SU-DHL-6 (cell line): Measurements from ENCODE around the gene DGKH.

Experiments used
- H2AFZ ChIP-seq: fragments of 200-600 bp; sonication (generic); 2 replicates; pipeline ENCODE4 v1.6.1; 2014; ENCODE audit warnings: low read depth, mild to moderate bottlenecking, moderate library complexity, mixed read lengths, antibody characterized with exemption, low read length; ENCODE audit not compliant: severe bottlenecking
- H3F3A ChIP-seq: fragments of 200-600 bp; shearing (Covaris generic); 2 replicates; pipeline ENCODE4 v1.6.0; 2016; ENCODE audit warnings: antibody characterized with exemption, mild to moderate bottlenecking; ENCODE audit not compliant: insufficient read depth
- H3K27ac ChIP-seq: fragments of 200-600 bp; sonication (generic); 2 replicates; pipeline ENCODE4 v1.5.1; 2016; ENCODE audit warnings: low read depth, mild to moderate bottlenecking, low read length, moderate library complexity, mixed read lengths
- H3K27me3 ChIP-seq: fragments of 200-600 bp; sonication (generic), shearing (Covaris generic); 2 replicates; pipeline ENCODE4 v1.6.0; 2014; ENCODE audit warnings: mild to moderate bottlenecking, low read length
- H3K36me3 ChIP-seq: fragments of 200-600 bp; sonication (generic); 2 replicates; pipeline ENCODE4 v1.6.1; 2014; ENCODE audit warnings: mild to moderate bottlenecking, low read length, mixed read lengths
- H3K4me2 ChIP-seq: fragments of 300-600, 200-600 bp; shearing (Covaris generic), sonication (generic); 2 replicates; pipeline ENCODE4 v1.6.0; 2014; ENCODE audit warnings: low read length, low read depth, mild to moderate bottlenecking; ENCODE audit not compliant: poor library complexity, severe bottlenecking
- H3K4me3 ChIP-seq: fragments of 200-600 bp; sonication (generic); 2 replicates; pipeline ENCODE4 v1.5.1; 2014; ENCODE audit warnings: antibody characterized with exemption, low read length, mild to moderate bottlenecking, mixed read lengths; ENCODE audit not compliant: insufficient read depth, poor library complexity, severe bottlenecking
- H3K79me2 ChIP-seq: fragments of 200-600 bp; sonication (generic); 2 replicates; pipeline ENCODE4 v1.6.1; 2014; ENCODE audit warnings: mild to moderate bottlenecking, low read length, moderate library complexity; ENCODE audit not compliant: insufficient read depth
- H3K9ac ChIP-seq: fragments of 200-600 bp; sonication (generic); 2 replicates; pipeline ENCODE4 v1.7.0; 2014; ENCODE audit warnings: mild to moderate bottlenecking, low read length
- H3K9me2 ChIP-seq: fragments of 200-600 bp; sonication (generic); replicated peaks from 2 replicates; pipeline ENCODE4 v1.6.1; 2014; ENCODE audit warnings: low read length; ENCODE audit not compliant: insufficient read depth
- H3K9me3 ChIP-seq: fragments of 200-600 bp; sonication (generic); 2 replicates; pipeline ENCODE4 v1.6.1; 2014; ENCODE audit warnings: low read length, mixed read lengths; ENCODE audit not compliant: insufficient read depth
- H4K20me1 ChIP-seq: fragments of 200-600 bp; sonication (generic); 2 replicates; pipeline ENCODE4 v1.6.1; 2014; ENCODE audit warnings: low read depth, mild to moderate bottlenecking, antibody characterized with exemption, low read length, moderate library complexity, mixed read lengths
- EZH2phosphoT487 ChIP-seq: fragments of 200-600 bp; sonication (generic), shearing (Covaris generic); conservative IDR thresholded peaks from 2 replicates; pipeline ENCODE4 v1.6.1; 2018; ENCODE audit warnings: mild to moderate bottlenecking, antibody characterized with exemption, low read length, moderate library complexity, mixed read lengths
- TF ChIP-seq, protein P1 (sequence below): fragments of 200-600 bp; sonication (generic); IDR thresholded peaks from one replicate; pipeline ENCODE4 v1.5.1; 2017; ENCODE audit warnings: antibody characterized with exemption, mild to moderate bottlenecking, low read length, moderate library complexity; ENCODE audit not compliant: insufficient read depth, poor library complexity, severe bottlenecking

Gene DGKH

DNA sequence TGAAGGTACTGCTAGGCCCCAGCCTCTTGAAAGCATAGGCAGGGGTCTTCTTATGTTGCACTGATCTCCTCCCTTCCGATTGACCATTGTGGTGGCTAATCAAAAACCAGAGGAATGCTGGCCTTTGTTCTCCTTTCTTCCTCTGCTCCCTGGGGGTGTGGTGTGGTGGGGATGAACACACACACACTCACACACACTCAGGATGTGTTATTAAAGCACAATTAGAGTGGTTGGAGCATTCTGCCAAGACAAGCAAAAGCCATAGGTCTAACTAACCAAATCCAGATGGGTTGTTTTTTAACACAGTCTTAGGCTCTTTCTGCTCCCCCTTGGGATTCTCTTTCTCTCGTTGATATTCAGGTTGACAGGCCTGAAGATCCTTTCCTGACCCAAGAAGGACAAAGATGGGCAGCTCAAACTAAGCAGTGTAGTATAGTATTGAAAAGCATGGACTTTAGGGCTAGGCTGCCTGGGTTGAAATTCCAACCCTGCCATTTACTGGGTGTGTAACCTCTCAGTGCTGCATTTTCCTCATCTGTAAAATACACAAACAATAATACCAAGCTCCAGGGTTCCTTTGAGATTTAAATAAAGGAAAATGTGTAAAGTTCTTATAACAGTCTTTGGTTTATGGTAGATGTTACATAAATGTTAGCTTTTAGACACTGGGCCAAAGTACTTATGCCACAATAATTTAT, 25.5 kb upstream of the DGKH start:
- Histone ChIP-seq H3K36me3 (no peaks in the 10 kb centered on the region), H3K9me2 (no peaks in the 10 kb centered on the region), H3K9ac (no peak overlapping the region), H3F3A (no peaks in the 10 kb centered on the region), H4K20me1 (no peaks in the 10 kb centered on the region), H3K27me3 (no peaks in the 10 kb centered on the region), H3K27ac (no peak overlapping the region), H2AFZ (no peak overlapping the region), H3K9me3 (no peaks in the 10 kb centered on the region), H3K4me2 (no peak overlapping the region), H3K4me3 (no peak overlapping the region), H3K79me2 (no peaks in the 10 kb centered on the region)
- TF ChIP-seq EZH2phosphoT487: no peak
- TF ChIP-seq, protein P1, sequence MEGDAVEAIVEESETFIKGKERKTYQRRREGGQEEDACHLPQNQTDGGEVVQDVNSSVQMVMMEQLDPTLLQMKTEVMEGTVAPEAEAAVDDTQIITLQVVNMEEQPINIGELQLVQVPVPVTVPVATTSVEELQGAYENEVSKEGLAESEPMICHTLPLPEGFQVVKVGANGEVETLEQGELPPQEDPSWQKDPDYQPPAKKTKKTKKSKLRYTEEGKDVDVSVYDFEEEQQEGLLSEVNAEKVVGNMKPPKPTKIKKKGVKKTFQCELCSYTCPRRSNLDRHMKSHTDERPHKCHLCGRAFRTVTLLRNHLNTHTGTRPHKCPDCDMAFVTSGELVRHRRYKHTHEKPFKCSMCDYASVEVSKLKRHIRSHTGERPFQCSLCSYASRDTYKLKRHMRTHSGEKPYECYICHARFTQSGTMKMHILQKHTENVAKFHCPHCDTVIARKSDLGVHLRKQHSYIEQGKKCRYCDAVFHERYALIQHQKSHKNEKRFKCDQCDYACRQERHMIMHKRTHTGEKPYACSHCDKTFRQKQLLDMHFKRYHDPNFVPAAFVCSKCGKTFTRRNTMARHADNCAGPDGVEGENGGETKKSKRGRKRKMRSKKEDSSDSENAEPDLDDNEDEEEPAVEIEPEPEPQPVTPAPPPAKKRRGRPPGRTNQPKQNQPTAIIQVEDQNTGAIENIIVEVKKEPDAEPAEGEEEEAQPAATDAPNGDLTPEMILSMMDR: no peak

- no peaks in the 10 kb centered on the region for H3K36me3 ChIP-seq
- no peaks in the 10 kb centered on the region for H4K20me1 ChIP-seq
- H2AFZ ChIP-seq: no peak overlapping the region
- H3K27ac ChIP-seq: no peak overlapping the region
- H3K9ac ChIP-seq: no peak overlapping the region
- TF ChIP-seq, protein P1: no peak
- TF ChIP-seq EZH2phosphoT487: no peak
- no peaks in the 10 kb centered on the region for H3K27me3 ChIP-seq
- H3K9me2 ChIP-seq: no peaks in the 10 kb centered on the region
- no peak overlapping the region for H3K4me3 ChIP-seq
- H3K79me2 ChIP-seq: no peaks in the 10 kb centered on the region
- no peak overlapping the region for H3K4me2 ChIP-seq
- no peaks in the 10 kb centered on the region for H3F3A ChIP-seq
- no peaks in the 10 kb centered on the region for H3K9me3 ChIP-seq
These were observed 21.2 kb upstream of the DGKH start for GRCh38 chr13:42027286-42027685.

GRCh38 chr13:42028113-42028799, 20.2 kb upstream of the DGKH start:
- no peak for TF ChIP-seq EZH2phosphoT487
- TF ChIP-seq, protein P1: no peak
- no peak overlapping the region for H3K27ac ChIP-seq
- H2AFZ ChIP-seq: no peak overlapping the region
- H4K20me1 ChIP-seq: no peaks in the 10 kb centered on the region
- no peaks in the 10 kb centered on the region for H3K36me3 ChIP-seq
- no peaks in the 10 kb centered on the region for H3F3A ChIP-seq
- no peak overlapping the region for H3K4me3 ChIP-seq
- no peak overlapping the region for H3K9ac ChIP-seq
- H3K9me3 ChIP-seq: no peaks in the 10 kb centered on the region
- no peaks in the 10 kb centered on the region for H3K27me3 ChIP-seq
- H3K9me2 ChIP-seq: no peaks in the 10 kb centered on the region
- no peaks in the 10 kb centered on the region for H3K79me2 ChIP-seq
- H3K4me2 ChIP-seq: no peak overlapping the region
